ENCODE data around the gene RBM18.

Gene RBM18

GRCh38 chr9:122226758-122227574 lies 37.7 kb downstream of the RBM18 start:
- DNase-seq (ENCODE audit: low read depth, low spot score), result no peak
- H3K4me3 ChIP-seq (ENCODE audit: low read length), result no peak overlapping the region

GRCh38 chr9:122226142-122226757 lies 38.4 kb downstream of the RBM18 start:
- no peak for DNase-seq (ENCODE audit: low read depth, low spot score)
- H3K4me3 ChIP-seq (ENCODE audit: low read length), result no peak overlapping the region

GRCh38 chr9:122225312-122226141 lies 39.1 kb downstream of the RBM18 start:
- H3K4me3 ChIP-seq (ENCODE audit: low read length), result no peak overlapping the region
- DNase-seq (ENCODE audit: low read depth, low spot score), result no peak

- no peak for DNase-seq (ENCODE audit: low read depth, low spot score)
- H3K4me3 ChIP-seq (ENCODE audit: low read length), result no peak overlapping the region
Measured at GRCh38 chr9:122223435-122223834, 41.2 kb downstream of the RBM18 start.

- no peak overlapping the region for H3K4me3 ChIP-seq (ENCODE audit: low read length)
- no peak for DNase-seq (ENCODE audit: low read depth, low spot score)
Measured at GRCh38 chr9:122222791-122223190, 41.8 kb downstream of the RBM18 start.

GRCh38 chr9:122221183-122221811 lies 43.3 kb downstream of the RBM18 start:
- H3K4me3 ChIP-seq (ENCODE audit: low read length), result no peak overlapping the region

GRCh38 chr9:122220673-122221182 lies 43.9 kb downstream of the RBM18 start:
- no peak for DNase-seq (ENCODE audit: low read depth, low spot score)
- H3K4me3 ChIP-seq (ENCODE audit: low read length), result no peak overlapping the region

More at GRCh38 chr9:122221183-122221811, 43.3 kb downstream of the RBM18 start:
- DNase-seq (ENCODE audit: low read depth, low spot score), result no peak

GRCh38 chr9:122219856-122220672 lies 44.6 kb downstream of the RBM18 start:
- H3K4me3 ChIP-seq (ENCODE audit: low read length), result no peak overlapping the region
- no peak for DNase-seq (ENCODE audit: low read depth, low spot score)

GRCh38 chr9:122218935-122219855 lies 45.4 kb downstream of the RBM18 start:
- H3K4me3 ChIP-seq (ENCODE audit: low read length), result peak overlapping the region; percentile 18; the same call in 1 of the 2 replicates
- DNase-seq (ENCODE audit: low read depth, low spot score), result no peak

GRCh38 chr9:122218071-122218934 lies 46.3 kb downstream of the RBM18 start:
- DNase-seq (ENCODE audit: low read depth, low spot score), result no peak
- no peak overlapping the region for H3K4me3 ChIP-seq (ENCODE audit: low read length)

GRCh38 chr9:122217640-122218039 lies 47.0 kb downstream of the RBM18 start:
- DNase-seq (ENCODE audit: low read depth, low spot score), result no peak
- no peak overlapping the region for H3K4me3 ChIP-seq (ENCODE audit: low read length)

GRCh38 chr9:122216798-122217418 lies 47.7 kb downstream of the RBM18 start:
- H3K4me3 ChIP-seq (ENCODE audit: low read length), result no peak overlapping the region
- DNase-seq (ENCODE audit: low read depth, low spot score), result no peak

GRCh38 chr9:122216138-122216797 lies 48.4 kb downstream of the RBM18 start:
- no peak for DNase-seq (ENCODE audit: low read depth, low spot score)
- H3K4me3 ChIP-seq (ENCODE audit: low read length), result no peak overlapping the region

GRCh38 chr9:122215663-122216062 lies 49.0 kb downstream of the RBM18 start:
- no peak for DNase-seq (ENCODE audit: low read depth, low spot score)
- no peak overlapping the region for H3K4me3 ChIP-seq (ENCODE audit: low read length)

GRCh38 chr9:122214507-122214906 lies 50.1 kb downstream of the RBM18 start:
- no peak overlapping the region for H3K4me3 ChIP-seq (ENCODE audit: low read length)
- DNase-seq (ENCODE audit: low read depth, low spot score), result no peak
